HuH-7 (cell line): Measurements from ENCODE around the gene SH3RF2.
"Not testable (repeated sequence)": the region's sequence is repeated elsewhere in the genome, so short reads cannot be mapped to it uniquely, and the experiment has no call there.

Source experiments
- DNase-seq: peaks from one replicate; pipeline ENCODE4 v3.0.0; 2011; ENCODE audit warnings: low spot score

SH3RF2 gene

GRCh38 chr5:145936401-145937131 is at the start of gene SH3RF2:
TSS of gene SH3RF2 (plus strand) at chr5:145936578. CDS start at chr5:145937929, 1,351 bp downstream.
- peak; percentile 60 for DNase-seq

GRCh38 chr5:145887217-145887616 is 49.2 kb upstream of the SH3RF2 start:
- DNase-seq = no peak

- DNase-seq = peak; percentile 43
Observed at GRCh38 chr5:145887976-145888574, 48.3 kb upstream of the SH3RF2 start.

GRCh38 chr5:145889611-145890010 is 46.8 kb upstream of the SH3RF2 start:
- no peak for DNase-seq

GRCh38 chr5:145891378-145891777 is 45.0 kb upstream of the SH3RF2 start:
- not testable (repeated sequence) for DNase-seq

- no peak for DNase-seq
Observed at GRCh38 chr5:145898171-145898570, 38.2 kb upstream of the SH3RF2 start.

GRCh38 chr5:145902421-145902820 is 34.0 kb upstream of the SH3RF2 start:
- DNase-seq = no peak

GRCh38 chr5:145903113-145903512 is 33.3 kb upstream of the SH3RF2 start:
- no peak for DNase-seq

GRCh38 chr5:145903867-145904266 is 32.5 kb upstream of the SH3RF2 start:
- DNase-seq = no peak

GRCh38 chr5:145904743-145905142 is 31.6 kb upstream of the SH3RF2 start:
- no peak for DNase-seq

GRCh38 chr5:145906401-145906800 is 30.0 kb upstream of the SH3RF2 start:
- no peak for DNase-seq

- DNase-seq = no peak
Observed at GRCh38 chr5:145908206-145908960, 28.0 kb upstream of the SH3RF2 start.

- no peak for DNase-seq
Observed at GRCh38 chr5:145911164-145911563, 25.2 kb upstream of the SH3RF2 start.

GRCh38 chr5:145912019-145912418 is 24.4 kb upstream of the SH3RF2 start:
- DNase-seq = no peak

- no peak for DNase-seq
Observed at GRCh38 chr5:145912594-145912993, 23.8 kb upstream of the SH3RF2 start.

GRCh38 chr5:145913701-145914100 is 22.7 kb upstream of the SH3RF2 start:
- no peak for DNase-seq

- no peak for DNase-seq
Observed at GRCh38 chr5:145915970-145916638, 20.3 kb upstream of the SH3RF2 start.

- no peak for DNase-seq
Observed at GRCh38 chr5:145917288-145917687, 19.1 kb upstream of the SH3RF2 start.

GRCh38 chr5:145918397-145918796 is 18.0 kb upstream of the SH3RF2 start:
- DNase-seq = no peak

GRCh38 chr5:145919413-145919812 is 17.0 kb upstream of the SH3RF2 start:
- no peak for DNase-seq

- DNase-seq = no peak
Observed at GRCh38 chr5:145920542-145921210, 15.7 kb upstream of the SH3RF2 start.

GRCh38 chr5:145921211-145921610 is 15.2 kb upstream of the SH3RF2 start:
- DNase-seq = no peak
